Embryonic facial prominence (tissue), 1 donor: ENCODE results near the gene KRT33A.
"Not testable (repeated sequence)": the region's sequence is repeated elsewhere in the genome, so short reads cannot be mapped to it uniquely, and the experiment has no call there.

Experiments used
- DNase-seq: peaks from one replicate; pipeline ENCODE4 v3.0.0-alpha.2; 2016; ENCODE audit errors: extremely low spot score

Gene KRT33A

DNA sequence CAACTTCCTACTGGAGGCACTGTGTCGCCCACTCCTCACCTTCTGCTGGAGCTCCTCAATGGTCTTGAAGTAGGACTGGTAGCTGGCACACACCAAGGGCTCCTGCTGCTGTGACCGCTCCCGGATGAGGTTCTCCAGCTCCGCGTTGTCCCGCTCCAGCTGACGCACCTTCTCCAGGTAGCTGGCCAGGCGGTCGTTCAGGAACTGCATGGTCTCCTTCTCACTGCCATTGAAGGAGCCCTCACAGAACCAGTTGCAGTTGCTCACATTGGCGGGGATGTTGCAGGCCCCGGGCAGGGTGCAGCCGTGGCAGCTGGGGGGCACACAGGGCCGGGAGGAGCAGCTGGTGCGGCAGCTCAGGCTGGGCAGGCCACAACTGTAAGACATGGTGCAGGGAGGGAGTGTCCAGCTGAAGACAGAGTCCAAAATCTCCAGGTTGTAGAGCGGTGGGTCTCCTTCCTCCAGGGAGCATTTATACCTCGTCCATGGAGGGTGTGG, at the start of gene KRT33A:
Gene KRT33A, minus strand, starts transcription at position 448 of the 498 bp plus-strand sequence. Its CDS starts 61 bp downstream, at position 387.
- DNase-seq = not testable (repeated sequence)

DNA sequence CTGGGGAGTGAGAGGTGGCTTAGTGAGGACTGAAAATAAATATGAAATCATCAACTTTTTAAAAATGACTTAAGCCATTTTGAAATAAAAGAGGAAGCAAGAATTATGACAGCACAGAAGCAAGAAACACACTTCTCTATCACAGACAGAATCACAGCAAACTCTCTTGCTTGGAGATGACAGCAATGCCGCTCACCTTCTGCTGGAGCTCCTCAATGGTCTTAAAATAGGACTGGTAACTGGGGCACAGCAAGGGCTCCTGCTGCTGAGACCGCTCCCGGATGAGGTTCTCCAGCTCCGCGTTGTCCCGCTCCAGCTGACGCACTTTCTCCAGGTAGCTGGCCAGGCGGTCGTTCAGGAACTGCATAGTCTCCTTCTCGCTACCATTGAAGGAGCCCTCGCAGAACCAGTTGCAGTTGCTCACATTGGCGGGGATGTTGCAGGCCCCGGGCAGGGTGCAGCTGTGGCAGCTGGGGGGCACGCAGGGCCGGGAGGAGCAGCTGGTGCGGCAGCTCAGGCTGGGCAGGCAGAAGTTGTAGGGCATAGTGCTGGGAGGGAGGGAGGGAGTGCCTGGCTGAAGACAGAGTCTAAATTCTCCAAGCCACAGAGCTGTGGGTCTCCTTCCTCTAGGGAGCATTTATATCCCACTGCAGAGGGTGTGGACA, 46.5 kb upstream of the KRT33A start, which contains the start of gene KRT31:
Gene KRT31, minus strand, starts transcription at position 613 of the 665 bp plus-strand sequence. Its CDS starts 69 bp downstream, at position 544.
- no peak for DNase-seq

DNA sequence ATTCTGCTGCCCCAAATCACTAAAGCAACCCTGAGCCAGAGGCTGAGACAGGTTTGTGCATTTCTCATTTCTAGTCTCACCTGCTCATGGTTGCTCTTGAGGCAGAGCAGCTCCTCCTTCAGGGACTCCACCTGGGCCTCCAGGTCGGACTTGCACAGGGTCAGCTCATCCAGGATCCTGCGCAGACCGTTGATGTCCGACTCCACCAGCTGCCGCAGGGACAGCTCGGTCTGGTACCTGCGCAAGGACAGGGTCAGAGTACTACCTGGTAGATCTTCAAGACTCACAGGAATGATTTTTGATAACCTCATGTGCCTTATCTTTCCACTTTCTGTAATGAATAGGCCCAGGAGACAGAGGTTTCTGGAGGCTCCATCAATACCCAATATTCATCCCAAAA, 45.7 kb upstream of the KRT33A start:
- no peak for DNase-seq

DNA sequence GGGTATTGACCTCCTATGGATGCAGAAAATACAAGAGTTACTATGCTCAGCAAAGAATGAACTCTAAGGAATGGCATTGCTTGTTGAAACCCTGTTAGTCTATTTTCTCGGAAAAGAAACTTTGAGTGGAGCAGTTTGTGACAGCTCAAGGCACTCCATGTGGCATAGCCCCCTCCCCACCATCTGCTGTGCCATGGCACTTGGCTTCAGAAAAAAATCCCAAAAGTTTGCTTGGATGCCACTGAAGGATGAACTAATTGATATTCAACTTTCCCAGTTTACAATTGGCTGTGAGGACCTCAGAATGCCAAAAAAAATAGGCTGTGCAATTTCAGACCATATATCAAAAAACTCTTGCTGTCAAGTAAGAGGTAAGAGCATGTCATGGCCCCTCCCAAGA, 45.0 kb upstream of the KRT33A start:
- no peak for DNase-seq

DNA sequence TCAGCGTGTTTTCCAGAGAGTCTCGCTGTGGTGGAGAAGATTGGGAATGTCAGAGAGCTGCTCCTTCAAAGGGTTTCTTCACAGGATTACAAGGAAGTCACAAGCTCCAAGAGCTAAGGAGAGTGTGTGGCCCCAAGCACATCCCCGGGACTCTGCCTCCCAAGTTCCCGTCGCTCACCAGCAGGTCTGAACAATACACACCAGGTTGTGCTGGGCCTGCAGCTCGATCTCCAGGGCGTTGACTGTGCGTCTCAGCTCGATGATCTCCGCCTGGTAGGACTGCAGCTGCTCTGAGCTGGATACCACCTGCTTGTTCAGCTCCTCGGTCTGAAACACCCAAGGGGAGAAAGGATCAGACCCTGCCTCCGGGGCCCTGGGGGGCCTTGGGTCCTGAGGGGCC, 44.4 kb upstream of the KRT33A start:
- not testable (repeated sequence) for DNase-seq

DNA sequence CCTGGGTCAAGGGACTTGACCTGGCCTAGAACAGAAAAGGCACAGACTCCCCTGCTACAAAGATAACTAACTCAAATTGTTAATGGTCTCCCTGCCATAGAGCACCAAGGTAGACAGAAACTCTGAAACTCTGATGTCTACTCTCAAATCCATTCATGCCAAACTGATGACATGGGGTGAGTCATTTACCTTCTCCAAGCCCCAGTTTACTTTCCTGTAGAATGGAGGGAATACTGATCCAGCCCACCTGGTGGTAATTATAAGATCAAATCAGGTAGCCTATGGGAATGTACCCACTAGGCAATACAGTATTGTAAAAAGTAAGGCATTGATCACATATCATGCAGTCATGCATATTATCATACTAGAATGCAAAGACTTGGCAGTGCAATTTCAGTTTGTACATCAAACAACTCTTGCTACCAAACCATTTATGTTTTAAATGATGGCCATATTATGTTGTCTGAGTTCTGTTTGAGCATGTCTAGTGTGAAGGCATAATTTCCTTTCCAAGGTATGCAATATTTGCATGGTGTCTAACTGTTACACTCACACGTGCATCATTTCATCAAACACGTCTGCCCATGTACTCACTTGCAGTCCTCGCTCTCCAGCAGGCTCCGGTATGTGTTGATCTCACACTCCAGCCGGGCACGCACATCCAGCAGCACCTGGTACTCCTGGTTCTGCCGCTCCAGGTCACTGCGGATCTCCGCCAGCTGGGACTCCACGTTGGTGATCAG, 43.8 kb upstream of the KRT33A start:
- DNase-seq = no peak

DNA sequence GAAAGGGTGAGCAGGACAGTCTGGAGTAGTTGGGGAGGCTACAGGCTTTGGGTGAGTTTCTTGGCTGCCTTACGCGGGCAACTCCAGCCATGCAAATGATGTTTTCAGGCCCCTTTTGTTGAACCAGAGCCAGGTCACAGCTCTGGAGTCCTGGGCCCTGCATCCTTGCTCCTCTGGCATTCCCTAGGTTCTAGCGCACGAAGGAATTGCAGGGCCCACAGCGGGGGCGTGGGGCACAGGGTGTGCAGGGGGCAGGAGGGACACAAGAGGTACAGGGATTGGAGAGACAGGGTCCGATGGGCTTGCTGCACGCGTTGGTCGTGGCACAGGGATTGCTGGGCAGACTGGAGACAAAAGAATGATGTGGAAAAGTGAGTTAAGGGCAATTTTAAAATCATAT, 43.2 kb upstream of the KRT33A start:
- no peak for DNase-seq

DNA sequence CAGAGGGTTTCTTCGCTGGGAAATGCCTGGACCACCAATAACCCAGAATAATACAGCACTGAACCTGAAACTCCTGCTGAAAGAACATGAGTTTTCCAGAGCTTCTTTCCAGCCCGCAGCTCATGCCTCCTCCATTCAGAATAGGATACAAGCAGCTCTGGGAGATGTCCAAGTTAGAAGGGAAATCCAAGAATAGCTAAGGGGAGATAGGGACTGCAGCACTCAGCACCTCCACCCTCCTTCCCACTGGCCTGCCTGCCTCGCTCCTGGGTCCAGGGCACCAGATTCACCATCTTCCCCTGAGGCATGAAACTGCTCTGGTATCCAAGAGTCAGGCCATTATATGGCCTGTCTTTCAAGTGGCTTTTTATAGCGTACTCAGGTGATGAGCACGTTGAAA, 42.7 kb upstream of the KRT33A start:
- no peak for DNase-seq

DNA sequence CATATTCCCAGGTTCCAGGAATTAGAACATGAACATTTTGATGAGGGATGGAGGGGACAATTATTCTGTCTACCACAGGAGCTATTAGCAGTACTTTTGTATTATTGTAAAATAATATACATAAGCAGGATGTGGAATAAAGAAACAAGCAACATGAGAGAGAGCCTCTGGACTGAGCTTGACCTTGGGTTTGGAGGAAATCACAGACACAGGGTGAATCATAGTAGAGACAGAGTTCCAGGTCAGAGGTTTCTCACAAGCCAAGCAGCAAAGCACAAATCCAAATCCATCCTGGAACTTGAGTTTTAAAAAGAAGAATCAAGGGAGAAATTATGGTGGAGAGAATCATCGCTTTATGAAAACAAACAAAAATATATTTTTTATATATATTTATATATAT, 41.6 kb upstream of the KRT33A start:
- no peak for DNase-seq

DNA sequence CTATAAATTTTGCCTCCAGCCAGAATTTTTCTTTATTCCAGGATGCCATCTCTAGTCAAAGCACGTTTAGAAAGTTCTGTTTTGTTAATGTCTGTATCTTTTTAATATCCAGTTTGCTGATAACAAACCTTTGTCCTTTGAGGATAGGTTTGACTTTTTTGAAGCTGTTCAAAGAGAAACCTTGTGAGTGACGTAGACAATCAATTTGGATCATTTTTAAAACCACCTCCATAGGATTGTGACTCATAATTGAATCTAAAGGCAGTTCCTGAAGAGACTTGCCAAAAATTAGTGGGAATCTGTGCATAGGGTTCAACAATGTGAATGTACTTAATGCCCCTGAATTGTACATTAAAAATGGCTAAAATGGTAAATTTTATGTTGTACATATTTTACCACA, 40.9 kb upstream of the KRT33A start:
- DNase-seq = no peak

DNA sequence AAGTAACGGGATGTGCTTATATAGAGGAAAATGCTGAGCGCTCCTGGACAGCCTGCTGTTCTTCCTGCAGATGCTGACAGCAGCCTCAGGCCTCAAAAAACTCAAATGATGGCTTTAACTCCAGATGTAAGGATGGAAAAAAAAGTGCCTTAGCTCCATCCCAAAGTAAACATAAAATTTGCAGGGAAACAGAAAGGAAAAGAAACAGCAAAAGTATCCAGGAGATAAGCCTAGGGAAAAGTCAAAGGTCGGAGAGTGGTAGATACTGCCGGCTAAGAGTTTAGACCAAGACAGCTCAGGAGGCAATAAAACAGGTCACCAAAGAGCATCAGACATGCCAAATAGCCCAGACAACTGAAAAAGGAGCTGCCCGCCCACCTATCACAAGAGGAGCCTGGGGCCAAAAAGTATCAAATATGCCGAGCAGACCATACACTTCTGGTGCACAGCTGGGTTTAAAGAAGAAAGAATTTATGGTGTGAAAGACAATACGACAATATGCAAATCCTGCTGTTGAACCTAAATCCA, 39.8 kb upstream of the KRT33A start:
- no peak for DNase-seq

DNA sequence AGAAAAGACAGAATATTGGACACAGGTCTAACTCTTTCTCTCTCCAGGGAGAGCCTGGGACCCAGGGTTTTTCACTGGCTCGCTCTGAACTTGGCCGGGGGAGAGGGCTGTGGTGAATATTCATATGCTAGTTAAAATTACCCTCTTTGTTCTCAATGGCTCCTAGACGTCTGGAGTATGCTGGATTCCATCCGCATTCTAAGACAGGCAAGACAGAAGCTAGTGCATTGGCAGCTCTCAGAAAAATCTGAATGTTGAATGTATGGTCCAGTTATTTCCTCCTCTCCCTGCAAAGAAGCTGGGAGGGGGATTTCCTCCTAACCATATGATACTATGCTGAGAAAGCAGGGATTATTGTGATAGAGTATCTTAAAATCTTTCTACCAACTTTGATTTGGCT, 37.0 kb upstream of the KRT33A start:
- DNase-seq = no peak

DNA sequence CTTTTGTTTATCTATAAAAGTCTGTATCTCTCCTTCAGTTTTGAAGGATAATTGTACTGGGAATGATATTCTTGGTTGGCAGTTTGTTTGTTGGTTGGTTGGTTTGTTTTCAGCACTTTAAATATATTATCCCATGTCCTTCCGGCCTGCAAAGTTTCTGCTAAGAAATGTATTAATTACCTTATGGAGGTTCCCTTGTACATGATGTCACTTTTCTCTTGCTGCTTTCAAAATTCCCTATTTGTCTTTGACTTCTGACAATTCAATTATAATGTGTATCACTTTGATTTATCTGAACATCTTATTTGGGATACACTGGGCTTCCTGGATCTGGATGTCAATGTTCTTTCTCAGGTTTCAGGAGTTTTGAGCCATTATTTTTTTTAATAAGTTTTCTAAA, 35.6 kb upstream of the KRT33A start:
- DNase-seq = no peak

DNA sequence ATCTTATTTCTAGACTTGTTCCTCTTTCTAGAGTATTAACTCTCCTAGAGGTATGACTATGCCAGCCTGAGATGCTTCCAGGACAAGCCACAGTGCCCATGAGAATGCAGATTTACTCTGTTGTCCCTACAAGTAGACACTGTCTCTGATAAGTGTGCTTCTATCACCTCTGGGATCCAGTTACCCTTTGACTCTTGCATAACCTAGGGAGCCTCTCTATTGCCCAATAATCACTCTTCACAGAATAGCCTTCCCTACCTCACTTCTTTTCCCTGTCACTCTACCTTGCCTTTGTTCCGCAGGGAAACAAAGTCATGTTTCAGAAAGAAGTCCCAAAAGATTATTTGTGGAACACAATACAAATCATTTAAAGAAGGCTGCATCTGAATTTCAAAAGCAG, 33.1 kb upstream of the KRT33A start:
- no peak for DNase-seq

DNA sequence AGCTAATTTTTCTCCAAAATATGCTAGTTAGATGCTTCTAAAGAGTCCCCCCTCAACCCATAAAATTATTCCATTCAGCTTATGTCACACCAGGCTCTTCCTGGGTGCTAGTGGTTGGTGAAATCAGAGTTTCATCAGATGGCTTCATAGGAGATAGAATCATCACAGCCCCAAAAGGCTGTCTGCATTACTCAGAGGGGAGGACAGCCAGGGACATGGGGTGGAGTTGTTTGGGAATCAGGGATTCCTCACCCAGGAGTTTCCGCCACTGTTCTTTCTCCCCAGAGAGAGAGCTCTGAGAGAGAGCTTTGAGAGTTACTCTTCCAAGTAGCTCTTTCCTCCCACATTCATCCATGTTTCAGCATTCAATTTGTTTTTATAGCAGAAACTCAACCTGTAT, 31.8 kb upstream of the KRT33A start:
- no peak for DNase-seq

DNA sequence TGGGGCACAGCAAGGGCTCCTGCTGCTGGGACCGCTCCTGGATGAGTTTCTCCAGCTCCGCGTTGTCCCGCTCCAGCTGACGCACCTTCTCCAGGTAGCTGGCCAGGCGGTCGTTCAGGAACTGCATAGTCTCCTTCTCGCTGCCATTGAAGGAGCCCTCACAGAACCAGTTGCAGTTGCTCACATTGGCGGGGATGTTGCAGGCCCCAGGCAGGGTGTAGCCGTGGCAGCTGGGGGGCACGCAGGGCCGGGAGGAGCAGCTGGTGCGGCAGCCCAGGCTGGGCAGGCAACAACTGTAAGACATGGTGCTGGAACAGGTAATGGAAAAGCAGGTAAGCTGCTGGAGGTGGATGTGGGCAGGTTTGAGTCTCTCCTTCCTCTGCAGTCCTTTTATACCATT, 31.3 kb upstream of the KRT33A start, which contains the start of gene KRT34:
Gene KRT34, minus strand, starts transcription at position 364 of the 400 bp plus-strand sequence. Its CDS starts 60 bp downstream, at position 304.
- not testable (repeated sequence) for DNase-seq

DNA sequence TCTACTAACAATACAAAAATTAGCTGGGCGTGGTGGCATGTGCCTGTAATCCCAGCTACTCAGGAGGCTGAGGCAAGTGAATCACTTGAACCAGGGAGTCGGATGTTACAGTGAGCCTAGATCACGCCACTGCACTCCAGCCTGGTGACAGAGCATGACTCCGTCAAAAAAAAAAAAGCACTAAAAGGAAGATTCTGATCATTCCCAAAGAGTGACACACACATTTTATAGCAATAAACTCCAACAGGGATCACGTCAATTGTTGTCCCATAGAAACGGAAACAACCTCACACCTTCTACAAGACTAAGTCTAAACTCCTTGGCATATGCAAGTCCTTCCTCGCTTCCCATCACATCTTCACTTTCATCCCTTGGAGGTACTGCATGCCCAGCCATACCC, 29.5 kb upstream of the KRT33A start:
- not testable (repeated sequence) for DNase-seq

DNA sequence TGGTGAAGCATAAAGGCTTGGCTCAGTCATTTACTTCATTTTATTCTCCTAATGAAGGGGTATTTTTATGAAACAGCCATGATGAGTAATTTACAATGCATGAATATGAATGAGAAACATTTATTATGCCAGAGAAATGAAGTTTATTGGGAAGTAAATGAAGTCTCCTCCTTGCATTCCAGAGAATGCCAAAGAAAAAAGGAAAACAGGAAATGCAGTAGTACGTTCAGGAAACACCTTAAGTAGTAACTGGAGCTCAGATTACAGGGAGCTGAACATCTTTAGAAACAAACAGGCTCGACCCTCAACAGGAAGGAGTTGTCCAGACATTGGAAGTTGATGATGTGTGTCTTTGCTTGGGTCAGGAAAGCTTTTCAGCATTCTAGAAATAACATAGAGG, 26.9 kb upstream of the KRT33A start:
- DNase-seq = no peak

DNA sequence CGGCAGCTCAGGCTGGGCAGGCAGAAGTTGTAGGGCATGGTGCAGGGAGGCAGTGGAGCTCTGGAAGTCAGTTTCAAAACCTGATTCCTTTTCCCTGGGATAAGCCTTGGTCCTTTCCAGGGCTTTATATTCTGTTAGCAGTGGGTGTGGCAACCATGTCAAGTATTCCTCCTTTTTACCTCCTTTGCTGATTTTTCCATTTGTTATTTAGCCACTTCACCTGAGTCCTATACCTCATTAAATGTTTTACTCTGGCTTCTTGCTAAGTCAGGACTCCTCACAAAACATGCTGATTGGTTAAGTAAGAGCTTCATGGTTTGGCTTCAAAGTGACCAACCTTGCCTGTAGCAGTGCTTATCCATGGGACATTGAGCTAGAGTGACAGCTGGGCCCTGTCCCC, 19.1 kb upstream of the KRT33A start, which contains the start of gene KRT33B:
Gene KRT33B, minus strand, starts transcription at position 101 of the 400 bp plus-strand sequence. Its CDS starts 63 bp downstream, at position 38.
- no peak for DNase-seq

DNA sequence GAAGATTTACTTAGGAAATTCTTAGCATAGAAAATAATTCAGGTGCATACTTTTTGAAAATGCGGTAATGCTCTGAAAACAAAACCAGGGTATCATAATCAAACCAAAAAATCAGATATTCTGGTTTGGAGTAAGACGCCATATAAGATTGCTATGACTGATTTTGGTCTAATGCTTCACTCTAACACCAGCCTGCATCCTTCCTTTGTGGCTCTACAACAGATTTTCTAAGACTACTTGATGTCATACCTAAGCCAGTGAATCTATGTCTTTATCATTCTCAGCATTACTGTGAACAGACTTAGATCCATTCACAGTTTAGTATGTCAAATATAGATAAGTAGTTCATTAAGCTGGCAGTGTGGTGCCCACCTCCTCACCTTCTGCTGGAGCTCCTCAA, 18.4 kb upstream of the KRT33A start:
- no peak for DNase-seq

DNA sequence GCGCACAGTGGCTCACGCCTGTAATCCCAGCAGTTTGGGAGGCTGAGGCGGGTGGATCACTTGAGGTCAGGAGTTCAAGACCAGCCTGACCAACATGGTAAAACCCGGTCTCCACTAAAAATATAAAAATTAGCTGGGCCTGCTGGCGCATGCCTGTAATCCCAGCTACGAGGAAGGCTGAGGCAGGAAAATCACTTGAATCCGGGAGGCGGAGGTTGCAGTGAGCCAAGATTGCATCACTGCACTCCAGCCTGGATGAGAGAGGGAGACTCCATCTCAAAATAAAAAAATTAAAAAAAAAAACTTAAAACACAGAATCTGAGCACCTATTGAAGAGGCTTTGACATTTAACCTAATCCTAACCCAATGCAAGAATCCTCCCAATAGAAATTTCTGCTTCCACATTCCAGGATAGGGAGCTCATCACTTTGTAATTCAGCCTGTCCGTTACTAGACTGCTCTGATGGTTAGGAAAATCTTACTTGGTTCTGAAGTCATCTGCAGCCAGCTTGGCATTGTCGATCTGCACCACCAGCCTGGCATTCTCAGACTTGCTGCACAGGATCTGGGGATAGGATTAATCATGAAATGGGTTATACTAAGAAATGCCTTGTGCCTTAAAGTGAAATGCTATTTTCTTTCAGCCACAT, 16.9 kb upstream of the KRT33A start:
- DNase-seq = no peak

DNA sequence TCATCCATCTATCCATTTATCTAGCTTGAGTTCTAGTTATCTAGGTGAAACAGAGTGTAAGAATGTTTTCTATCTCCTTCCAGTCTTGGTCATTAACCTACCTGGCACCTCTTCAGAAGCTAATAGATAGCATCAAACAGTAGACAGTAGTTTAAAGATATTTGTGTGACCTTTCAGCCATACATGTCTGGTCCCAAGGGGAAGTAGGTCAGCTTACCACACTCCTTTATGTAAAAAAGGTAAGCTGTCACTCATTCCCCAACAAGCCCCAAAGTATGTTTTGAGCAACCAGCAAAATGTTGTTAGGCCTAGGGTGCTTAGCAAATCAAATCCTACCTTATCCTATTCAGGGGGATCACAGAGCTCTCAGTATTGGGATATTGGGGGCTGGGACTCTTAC, 15.4 kb upstream of the KRT33A start:
- DNase-seq = no peak
